DND-41 (cell line): Measurements from ENCODE around the gene ENPP6.

Experiments used
- EZH2 ChIP-seq: IDR thresholded peaks from 3 replicates; pipeline ENCODE4 v1.6.1; 2012; ENCODE audit warnings: borderline replicate concordance, low read depth, mild to moderate bottlenecking, moderate library complexity, low read length, inconsistent platforms; ENCODE audit not compliant: severe bottlenecking
- TF ChIP-seq, protein P1 (sequence below): IDR thresholded peaks from 2 replicates; pipeline ENCODE4 v1.5.1; 2012; ENCODE audit warnings: borderline replicate concordance, low read length, moderate library complexity, mild to moderate bottlenecking; ENCODE audit not compliant: poor library complexity, severe bottlenecking; ENCODE audit errors: extremely low read depth

DNA sequence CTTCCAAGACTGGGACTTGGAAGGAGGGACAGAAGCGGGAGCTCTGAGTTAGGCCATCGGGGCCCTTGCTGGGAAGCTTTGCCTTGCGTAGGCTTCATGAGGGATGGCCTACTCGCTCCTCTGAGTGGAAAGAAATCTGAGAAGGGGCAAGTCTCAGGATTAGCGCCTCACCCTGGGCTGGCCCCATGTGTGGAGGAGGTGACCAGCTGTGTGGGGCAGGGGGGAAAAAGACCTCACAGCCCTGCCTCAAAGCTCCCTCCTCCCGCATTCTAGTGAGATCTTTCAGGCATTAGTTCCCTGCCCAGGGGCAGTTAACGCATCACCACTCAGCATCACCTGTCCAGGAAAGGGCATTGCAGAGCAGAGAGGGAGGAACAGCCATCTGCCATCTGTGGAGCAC lies 156.1 kb downstream of the ENPP6 start:
- TF ChIP-seq, protein P1, sequence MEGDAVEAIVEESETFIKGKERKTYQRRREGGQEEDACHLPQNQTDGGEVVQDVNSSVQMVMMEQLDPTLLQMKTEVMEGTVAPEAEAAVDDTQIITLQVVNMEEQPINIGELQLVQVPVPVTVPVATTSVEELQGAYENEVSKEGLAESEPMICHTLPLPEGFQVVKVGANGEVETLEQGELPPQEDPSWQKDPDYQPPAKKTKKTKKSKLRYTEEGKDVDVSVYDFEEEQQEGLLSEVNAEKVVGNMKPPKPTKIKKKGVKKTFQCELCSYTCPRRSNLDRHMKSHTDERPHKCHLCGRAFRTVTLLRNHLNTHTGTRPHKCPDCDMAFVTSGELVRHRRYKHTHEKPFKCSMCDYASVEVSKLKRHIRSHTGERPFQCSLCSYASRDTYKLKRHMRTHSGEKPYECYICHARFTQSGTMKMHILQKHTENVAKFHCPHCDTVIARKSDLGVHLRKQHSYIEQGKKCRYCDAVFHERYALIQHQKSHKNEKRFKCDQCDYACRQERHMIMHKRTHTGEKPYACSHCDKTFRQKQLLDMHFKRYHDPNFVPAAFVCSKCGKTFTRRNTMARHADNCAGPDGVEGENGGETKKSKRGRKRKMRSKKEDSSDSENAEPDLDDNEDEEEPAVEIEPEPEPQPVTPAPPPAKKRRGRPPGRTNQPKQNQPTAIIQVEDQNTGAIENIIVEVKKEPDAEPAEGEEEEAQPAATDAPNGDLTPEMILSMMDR, result no peak
- no peak for TF ChIP-seq EZH2
